Fibroblast of skin of left biceps (primary cell): ENCODE measurements around the gene LRRC4C.

Experiments
- DNase-seq, 2 experiments: peaks; one replicate each; pipeline ENCODE4 v3.0.0-alpha.2; 2013; ENCODE audit warnings: low read depth in 2 of 2

LRRC4C gene

GRCh38 chr11:40100781-40101180 is 1358.7 kb downstream of the LRRC4C start:
- DNase-seq, result no peak

GRCh38 chr11:40100162-40100553 is 1359.3 kb downstream of the LRRC4C start:
- DNase-seq, result no peak

GRCh38 chr11:40099426-40100161 is 1359.9 kb downstream of the LRRC4C start:
- DNase-seq, result no peak

DNA sequence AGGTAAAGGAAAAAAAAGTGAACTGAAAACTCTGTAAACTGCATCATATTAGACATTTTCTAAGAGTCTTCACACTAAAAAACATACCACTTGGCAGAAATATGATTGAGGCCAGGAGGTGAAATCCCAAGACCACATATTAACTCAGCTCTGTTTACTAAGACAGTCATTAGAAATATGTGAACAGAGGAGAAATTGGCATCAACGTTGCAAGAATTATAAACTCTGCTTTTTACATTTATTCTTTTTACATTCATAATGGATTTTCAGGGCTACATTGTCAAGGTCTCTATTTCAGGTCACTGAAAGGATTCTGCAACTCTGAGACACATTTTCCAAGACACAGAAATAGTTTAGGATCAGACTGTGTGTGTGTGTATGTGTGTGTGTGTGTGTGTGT is 1364.0 kb downstream of the LRRC4C start:
- no peak for DNase-seq

GRCh38 chr11:40094954-40095353 is 1364.5 kb downstream of the LRRC4C start:
- no peak for DNase-seq

DNA sequence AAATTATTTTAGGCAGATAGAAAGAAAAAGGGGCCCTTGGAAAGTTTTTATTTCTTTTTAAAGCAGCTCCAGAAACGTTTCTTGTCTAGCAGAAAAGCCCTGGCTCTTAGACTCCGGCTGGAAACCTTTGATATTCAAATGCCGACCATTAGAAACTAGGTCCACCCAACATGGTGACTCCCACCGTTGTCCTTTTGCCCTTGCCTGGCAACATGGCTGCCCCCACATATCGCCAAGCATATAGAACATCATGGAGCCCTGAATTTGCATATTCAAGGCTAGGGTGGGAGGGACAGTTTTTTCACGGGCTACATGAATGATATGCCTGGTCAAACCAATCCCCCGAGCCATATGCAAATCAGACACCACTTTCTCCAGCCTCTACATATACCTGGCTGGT is 1379.0 kb downstream of the LRRC4C start:
- DNase-seq, result no peak
